Tongue (tissue), 2 donors: ENCODE measurements around the gene PFN3. TPM values are rescaled to one million over a fixed set of nuclear protein-coding genes. Genes with fewer than 3 reads are reported as not detected.
"Not testable (repeated sequence)": the region's sequence is repeated elsewhere in the genome, so short reads cannot be mapped to it uniquely, and the experiment has no call there.

Experiments
- DNase-seq: peaks from one replicate; pipeline ENCODE4 v3.0.0-alpha.2; 2015
- total RNA-seq: library from RNA; depleted of rRNA; stranded (reverse); fragments of >200 nt; gene quantifications from one replicate; pipeline ENCODE4 v1.2.3, GENCODE V29; 2014

The PFN3 gene
- total RNA-seq, 1 donor from 2014 or later = not detected

- DNase-seq = no peak
Observed at GRCh38 chr5:177393206-177393765, 7.2 kb downstream of the PFN3 start.

GRCh38 chr5:177392765-177393164 lies 7.7 kb downstream of the PFN3 start:
- no peak for DNase-seq

- peak; percentile 94 for DNase-seq
Observed at GRCh38 chr5:177390363-177391300, 9.8 kb downstream of the PFN3 start.

- DNase-seq = peak; percentile 66
Observed at GRCh38 chr5:177389241-177390169, 11.0 kb downstream of the PFN3 start.

- no peak for DNase-seq
Observed at GRCh38 chr5:177388521-177389052, 11.9 kb downstream of the PFN3 start.

GRCh38 chr5:177387405-177387804 lies 13.1 kb downstream of the PFN3 start:
- no peak for DNase-seq

GRCh38 chr5:177386542-177386941 lies 13.9 kb downstream of the PFN3 start:
- no peak for DNase-seq

- DNase-seq = no peak
Observed at GRCh38 chr5:177385720-177386119, 14.7 kb downstream of the PFN3 start.

- DNase-seq = no peak
Observed at GRCh38 chr5:177384134-177384533, 16.3 kb downstream of the PFN3 start, which contains the start of gene SLC34A1. TSS of gene SLC34A1 (plus strand) at chr5:177384434. CDS start at chr5:177385742, 1,308 bp downstream.

- no peak for DNase-seq
Observed at GRCh38 chr5:177383181-177383580, 17.3 kb downstream of the PFN3 start.

GRCh38 chr5:177382423-177383029 lies 17.9 kb downstream of the PFN3 start:
- DNase-seq = peak; percentile 62

- no peak for DNase-seq
Observed at GRCh38 chr5:177380805-177381126, 19.7 kb downstream of the PFN3 start.

- DNase-seq = no peak
Observed at GRCh38 chr5:177378884-177379883, 21.3 kb downstream of the PFN3 start.

GRCh38 chr5:177377851-177378776 lies 22.3 kb downstream of the PFN3 start:
- DNase-seq = no peak

- no peak for DNase-seq
Observed at GRCh38 chr5:177376107-177376506, 24.4 kb downstream of the PFN3 start.

GRCh38 chr5:177375516-177375915 lies 24.9 kb downstream of the PFN3 start:
- not testable (repeated sequence) for DNase-seq

- DNase-seq = peak; percentile 56
Observed at GRCh38 chr5:177374211-177374610, 26.2 kb downstream of the PFN3 start.

- DNase-seq = no peak
Observed at GRCh38 chr5:177373806-177374205, 26.7 kb downstream of the PFN3 start.

GRCh38 chr5:177372910-177373309 lies 27.6 kb downstream of the PFN3 start:
- DNase-seq = no peak
